ENCODE measurements around the gene ZNF341.

Gene ZNF341

DNA sequence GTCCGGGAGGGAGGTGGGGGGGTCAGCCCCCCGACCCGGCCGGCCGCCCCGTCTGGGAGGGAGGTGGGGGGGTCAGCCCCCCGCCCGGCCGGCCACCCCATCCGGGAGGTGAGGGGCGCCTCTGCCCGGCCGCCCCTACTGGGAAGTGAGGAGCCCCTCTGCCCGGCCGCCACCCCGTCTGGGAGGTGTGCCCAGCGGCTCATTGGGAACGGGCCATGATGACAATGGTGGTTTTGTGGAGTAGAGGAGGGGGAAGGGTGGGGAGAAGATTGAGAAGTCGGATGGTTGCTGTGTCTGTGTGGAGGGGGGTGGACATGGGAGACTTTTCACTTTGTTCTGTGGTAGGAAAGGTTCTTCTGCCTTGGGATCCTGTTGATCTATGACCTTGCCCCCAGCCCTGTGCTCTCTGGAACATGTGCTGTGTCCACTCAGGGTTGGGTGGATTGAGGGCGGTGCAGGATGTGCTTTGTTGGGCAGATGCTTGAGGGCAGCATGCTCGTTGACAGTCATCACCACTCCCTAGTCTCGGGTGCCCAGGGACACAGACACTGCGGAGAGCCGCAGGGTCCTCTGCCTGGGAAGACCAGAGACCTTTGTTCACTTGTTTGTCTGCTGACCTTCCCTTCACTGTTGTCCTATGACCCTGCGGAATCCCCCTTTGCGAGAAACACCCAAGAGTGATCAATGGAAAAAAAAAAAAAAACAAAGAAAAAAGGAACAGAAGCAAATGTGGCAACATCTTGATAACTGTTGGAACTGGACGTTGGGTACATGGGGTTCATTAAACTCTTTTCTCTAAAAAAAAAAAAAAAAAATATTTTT, 30.0 kb upstream of the ZNF341 start:
- in situ Hi-C loops (cut with MboI; ENCODE audit: low sequenced_read_pairs) = no loop called here

DNA sequence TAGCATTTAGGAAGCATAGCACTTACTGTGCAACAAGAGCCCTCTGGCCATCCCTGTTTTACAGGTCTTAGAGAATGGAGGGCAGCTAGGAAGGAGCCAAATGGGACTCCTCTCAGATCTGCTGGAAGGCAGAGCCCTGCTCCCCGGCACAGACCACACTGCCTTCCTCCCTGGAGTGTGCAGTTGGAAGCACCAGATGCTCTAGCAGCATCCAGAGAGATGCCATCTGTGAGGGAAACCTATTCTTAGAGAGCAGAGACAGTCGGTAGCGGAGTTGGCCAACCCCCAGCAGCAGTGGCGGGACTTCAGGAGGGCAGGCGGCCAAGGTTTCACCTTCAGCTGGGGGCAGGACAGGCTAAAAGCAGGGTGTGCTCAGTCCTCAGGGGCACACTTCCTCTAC, 28.9 kb upstream of the ZNF341 start:
- in situ Hi-C loops (cut with MboI; ENCODE audit: low sequenced_read_pairs) = no loop called here

DNA sequence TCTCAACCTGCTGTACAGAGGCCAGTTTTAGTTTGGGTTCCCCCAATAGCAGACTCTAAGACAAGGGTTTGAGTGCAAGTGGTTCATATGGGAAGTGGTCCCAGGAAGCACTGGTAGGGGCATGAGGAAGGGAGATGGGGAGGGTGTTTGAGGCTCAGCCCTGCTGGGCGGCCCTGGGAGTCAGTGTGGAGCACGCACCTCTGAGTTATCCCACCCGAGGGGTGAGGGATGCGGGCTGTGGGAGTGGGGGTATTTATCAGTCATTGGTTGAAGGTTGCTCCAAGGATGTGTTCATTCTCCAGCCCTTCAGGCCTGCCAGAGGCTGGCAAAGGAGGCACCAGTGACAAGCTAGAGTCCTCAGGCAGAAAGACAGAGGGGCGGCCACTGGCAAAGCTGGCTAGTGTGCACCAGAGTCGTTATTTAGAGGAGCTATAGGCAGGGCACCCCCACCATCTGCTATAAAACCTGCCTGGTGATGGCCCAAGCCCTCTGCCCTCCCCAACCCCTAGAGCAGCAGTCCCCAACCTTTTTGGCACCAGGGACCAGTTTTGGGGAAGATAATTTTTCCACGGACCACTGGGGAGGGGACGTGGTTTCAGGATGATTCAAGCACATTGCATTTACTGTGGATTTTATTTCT, 28.2 kb upstream of the ZNF341 start:
- in situ Hi-C loops (cut with MboI; ENCODE audit: low sequenced_read_pairs) = no loop called here

DNA sequence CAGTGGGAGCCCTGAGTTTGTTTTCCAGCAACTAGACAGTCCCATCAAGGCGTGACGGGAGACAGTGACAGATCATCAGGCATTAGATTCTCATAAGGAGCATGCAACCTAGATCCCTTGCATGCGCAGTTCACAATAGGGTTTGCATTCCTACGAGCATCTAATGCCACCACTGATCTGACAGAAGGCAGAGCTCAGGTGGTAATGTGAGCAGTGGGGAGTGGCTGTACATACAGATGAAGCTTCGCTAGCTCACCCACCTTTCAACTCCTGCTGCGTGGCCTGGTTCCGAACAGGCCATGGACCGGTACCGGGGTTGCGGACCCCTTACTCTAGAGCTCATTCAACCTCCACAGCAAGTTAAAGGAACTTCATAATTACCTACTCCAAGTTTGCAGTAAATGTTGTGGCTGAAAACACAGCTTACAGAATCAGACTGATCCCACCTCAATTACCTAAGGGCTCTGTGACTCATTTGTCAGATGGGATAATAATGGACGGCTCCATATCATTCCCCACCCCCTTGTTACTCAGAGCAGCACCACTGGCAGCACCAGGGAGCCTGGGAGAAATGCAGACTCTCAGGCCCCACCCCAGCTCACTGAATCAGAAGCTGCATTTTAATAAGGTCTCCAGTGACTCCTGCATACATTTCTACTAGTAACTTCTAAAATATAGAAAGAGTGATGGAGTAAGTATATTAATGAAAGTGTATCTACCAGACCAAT, 27.4 kb upstream of the ZNF341 start:
- in situ Hi-C loops (cut with MboI; ENCODE audit: low sequenced_read_pairs) = no loop called here

DNA sequence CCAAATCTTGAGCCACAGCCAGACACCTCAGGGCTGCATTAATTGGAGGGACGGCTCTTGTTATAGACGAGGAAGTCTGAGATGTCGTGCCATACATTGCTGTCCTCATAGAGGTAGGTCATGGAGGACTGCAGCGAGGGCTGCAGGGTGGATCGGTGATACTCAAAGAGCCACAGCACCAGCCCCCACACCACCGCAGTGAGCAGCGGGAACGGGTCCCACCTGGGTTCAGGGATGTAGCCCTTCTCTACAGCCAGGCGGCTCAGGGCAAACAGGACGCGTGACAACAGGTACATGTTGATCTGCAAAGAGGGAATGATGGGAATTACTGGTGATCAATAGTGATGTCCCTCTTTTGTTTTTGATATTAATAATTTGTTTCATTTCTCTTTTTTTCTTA, 24.1 kb upstream of the ZNF341 start:
- in situ Hi-C loops (cut with MboI; ENCODE audit: low sequenced_read_pairs) = no loop called here

DNA sequence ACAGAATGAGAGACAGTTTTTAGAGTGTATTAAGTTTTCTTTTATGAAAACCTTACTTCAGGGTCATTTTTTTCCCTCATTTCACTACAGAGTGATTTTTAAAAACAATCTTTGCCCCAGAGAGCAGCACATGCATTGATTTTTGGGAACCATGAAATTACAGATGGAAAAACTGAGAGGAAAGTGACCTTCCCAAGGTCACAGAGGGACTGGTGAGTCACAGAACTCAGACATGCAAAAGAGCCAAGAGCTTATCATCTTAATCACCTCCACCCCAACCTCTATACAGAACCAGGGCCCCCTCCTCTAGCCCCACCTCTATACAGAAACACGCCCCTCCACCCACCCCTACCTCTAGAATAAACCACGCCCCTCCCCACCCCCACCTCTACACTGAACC, 22.4 kb upstream of the ZNF341 start:
- in situ Hi-C loops (cut with MboI; ENCODE audit: low sequenced_read_pairs) = no loop called here

DNA sequence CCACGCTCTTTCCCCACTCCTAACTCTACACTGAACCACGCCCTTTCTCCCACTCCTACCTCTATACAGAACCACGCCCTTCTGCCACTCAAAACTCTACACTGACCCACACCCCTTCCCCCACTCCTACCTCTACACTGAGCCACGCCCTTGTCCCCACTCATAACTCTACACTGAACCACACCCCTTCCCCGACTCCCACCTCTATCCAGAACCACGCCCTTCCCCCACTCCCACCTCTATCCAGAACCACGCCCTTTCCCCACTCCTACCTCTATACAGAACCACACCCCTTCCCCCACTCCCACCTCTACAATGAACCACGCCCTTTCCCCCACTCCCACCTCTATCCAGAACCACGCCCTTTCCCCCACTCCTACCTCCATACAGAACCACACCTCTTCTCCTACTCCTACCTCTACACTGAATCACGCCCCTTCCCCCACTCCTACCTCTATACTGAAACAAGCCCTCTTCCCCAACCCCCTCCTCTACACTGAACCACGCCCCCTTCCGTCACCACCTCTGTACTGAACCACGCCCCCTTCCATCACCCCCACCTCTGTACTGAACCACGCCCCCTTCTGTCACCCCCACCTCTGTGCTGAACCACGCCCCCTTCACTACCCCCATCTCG, 21.8 kb upstream of the ZNF341 start:
- in situ Hi-C loops (cut with MboI; ENCODE audit: low sequenced_read_pairs) = no loop called here

DNA sequence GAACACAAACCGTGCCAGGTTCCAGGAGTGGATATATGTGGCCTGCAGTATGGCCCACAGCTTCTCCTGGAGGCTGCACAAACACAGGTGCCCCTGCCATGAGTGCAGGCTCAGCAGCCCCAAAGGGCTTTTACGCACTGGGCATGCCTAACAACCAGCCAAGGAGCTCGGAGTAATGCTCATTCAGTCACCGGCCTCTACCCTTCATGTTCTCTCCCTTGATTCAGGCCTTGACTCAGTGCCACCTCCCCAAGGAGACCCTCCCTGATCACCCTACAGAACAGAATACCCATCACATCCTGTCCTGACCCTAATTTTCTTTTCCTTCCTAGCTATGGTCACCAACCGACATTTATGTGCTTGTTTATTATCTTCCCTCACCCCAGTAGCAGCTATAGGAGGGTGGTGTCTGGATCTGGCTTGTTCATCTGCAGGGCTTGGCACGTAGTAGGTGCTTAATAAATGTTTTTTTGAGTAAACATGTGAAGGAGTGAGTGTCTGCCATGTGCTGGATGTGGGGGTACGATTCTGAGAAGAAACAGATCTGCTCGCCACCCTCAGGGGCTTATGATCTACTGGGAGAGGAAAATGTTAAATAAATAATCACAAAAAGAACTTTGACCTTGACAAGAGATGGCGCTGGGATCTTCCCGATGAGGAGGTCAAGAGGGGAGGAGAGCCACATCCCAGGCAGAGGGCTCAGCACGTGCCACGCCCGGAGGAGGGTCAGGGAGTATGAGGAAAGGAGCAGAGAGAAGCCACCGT, 20.9 kb upstream of the ZNF341 start:
- in situ Hi-C loops (cut with MboI; ENCODE audit: low sequenced_read_pairs) = no loop called here

DNA sequence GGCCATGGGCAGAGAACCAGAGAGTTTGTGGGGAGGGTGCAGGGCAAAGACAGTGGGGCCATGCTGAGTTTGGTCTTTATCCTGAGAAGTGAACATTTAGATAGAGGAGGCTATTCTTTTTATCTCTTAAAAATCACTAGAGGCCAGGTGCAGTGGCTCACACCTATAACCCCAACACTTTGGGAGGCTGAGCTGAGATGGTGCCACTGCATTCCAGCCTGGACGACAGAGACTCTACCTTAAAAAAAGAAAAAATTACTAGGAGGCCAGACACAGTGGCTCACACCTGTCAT, 20.4 kb upstream of the ZNF341 start:
- in situ Hi-C loops (cut with MboI; ENCODE audit: low sequenced_read_pairs) = no loop called here

DNA sequence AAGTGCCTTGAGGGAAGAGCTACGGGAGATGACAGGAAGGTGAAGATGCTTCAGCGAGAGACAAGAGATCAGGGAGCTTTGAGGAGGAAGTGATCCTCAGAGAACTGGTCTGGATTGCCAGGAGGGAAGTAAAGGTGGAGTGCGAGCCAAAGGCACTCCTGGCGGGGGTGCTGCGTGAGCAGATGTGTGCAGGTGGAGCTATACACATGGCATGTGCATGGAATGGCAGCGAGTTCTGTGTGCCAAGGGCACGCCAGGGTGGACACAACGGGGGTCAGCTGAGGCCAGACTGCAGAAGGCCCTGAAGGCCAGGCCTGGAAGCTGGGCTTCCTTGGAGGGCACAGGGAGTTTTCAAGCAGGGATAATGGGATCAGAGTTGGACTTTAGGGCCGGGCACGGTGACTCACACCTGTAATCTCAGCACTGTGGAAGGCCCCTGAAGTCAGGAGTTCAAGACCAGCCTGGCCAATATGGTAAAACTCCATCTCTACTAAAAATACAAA, 17.9 kb upstream of the ZNF341 start:
- in situ Hi-C loops (cut with MboI; ENCODE audit: low sequenced_read_pairs) = no loop called here

DNA sequence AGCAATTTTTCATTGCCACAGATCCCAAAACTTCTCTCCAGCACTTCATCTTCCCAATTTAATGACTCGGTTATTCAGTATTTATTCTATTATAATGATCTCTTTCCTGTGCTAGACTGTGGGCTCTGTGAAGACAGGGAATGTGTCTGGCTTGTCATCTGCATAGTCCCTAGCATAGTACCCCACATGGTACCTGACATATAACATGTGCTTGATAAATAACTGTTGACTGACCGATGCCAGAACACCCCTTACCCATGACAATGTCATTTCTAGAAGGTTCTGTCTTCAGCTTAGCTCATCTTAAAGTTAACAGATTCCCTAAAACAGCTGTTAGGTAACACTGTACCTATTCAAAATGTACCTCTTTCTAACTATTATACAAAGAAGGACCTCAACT, 15.3 kb upstream of the ZNF341 start:
- in situ Hi-C loops (cut with MboI; ENCODE audit: low sequenced_read_pairs) = no loop called here

DNA sequence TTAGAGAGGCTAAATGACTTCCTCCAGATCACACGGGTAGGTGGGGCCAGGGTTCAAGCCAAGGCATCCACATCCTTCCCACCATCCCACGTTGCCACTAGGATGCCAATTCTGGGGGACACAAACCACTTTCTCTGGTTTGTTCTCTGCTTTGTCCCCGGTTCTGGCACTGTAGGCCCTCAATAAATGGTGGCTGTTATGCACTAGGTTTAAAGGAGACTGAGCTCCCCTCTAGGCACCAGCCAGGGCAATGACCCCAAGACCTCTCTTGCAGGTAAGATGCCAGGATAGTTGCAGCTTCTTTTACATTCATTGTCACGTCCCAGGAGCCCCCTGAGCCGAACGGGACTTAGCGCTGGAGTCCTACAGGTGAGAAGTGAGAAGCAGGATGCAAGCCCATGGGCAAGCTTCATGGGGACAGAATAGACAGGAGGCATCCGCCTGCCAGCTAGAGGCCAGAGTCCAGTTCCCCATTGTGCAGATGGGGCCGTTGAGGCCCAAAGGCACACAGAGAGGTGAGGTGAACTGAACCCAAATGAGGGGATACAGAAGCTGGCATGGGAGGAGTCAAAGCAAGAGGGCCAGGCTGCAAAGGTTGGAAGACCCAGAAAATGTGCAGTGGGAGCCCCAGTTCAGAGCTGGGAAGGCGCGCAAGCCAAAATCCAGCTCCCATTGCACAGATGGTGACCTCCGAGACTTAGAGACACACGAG, 12.4 kb upstream of the ZNF341 start:
- in situ Hi-C loops (cut with MboI; ENCODE audit: low sequenced_read_pairs) = no loop called here

DNA sequence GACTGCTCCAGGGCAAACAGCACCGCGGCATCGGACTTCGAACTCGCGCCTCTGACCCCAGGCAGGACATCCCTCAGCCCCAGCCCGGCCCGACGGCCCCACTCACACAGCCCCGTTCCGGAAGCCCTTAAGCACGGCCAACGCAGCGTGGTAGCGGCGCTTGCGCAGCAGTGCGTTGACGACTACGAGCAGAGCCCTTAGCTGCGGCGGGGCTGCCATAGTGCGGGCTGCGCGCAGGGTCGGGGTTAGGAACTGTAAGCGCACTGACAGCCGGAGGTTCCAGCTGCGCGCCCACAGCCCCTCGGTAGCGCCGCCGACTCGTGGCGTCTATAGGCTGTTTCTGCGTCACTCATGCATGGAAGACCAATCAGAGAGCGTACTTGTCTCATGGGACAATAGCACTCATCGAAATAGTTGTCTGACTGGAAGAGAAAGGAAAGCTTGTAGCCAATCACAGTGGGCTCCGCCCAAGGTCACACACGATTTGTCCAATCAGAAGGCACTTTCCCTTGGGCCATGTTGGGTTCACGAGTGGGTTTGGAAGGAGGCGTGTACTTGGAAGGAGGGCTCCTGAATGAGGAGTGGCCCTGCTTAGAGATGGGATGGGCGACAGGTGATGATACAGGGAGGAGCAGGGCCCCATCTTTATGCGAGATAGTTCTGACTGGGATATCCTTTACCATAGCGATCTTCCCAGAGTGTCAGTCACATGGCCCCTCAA, 11.6 kb upstream of the ZNF341 start, which contains the start of gene PXMP4:
Gene PXMP4, minus strand, starts transcription at position 322 of the 721 bp plus-strand sequence. Its CDS starts 103 bp downstream, at position 219.
- in situ Hi-C loops (cut with MboI; ENCODE audit: low sequenced_read_pairs) = no loop called here

DNA sequence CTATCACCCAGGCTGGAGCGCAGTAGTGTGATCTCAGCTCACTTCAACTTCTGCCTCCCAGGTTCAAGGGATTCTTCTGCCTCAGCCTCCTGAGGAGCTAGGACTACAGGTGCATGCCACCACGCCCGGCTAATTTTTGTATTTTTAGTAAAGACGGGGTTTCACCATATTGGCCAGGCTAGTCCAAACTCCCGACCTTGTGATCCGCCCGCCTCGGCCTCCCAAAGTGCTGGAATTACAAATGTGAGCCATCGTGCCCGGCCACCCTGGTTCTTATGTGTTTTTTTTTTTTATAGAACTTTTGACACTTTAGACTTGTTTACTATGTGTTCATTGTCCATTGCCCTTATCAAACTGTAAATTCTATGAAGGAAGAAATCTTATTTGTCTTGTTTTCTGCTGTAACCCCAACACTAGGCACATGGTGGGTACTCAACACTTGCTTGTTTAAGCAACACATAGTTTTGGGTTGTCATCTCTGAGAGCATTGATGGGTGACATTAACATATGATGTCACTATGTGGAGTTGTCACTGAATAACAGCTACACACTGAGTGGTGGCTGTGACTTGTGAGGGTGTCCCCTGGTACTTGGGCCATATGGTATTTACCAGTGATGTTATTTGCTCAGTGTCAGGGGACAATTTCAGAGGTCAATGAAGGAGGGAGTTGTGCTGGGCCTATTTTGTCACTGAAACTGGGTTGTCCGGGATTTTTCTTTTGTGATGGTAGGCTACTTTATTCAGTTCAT, 10.2 kb upstream of the ZNF341 start:
- in situ Hi-C loops (cut with MboI; ENCODE audit: low sequenced_read_pairs) = no loop called here

DNA sequence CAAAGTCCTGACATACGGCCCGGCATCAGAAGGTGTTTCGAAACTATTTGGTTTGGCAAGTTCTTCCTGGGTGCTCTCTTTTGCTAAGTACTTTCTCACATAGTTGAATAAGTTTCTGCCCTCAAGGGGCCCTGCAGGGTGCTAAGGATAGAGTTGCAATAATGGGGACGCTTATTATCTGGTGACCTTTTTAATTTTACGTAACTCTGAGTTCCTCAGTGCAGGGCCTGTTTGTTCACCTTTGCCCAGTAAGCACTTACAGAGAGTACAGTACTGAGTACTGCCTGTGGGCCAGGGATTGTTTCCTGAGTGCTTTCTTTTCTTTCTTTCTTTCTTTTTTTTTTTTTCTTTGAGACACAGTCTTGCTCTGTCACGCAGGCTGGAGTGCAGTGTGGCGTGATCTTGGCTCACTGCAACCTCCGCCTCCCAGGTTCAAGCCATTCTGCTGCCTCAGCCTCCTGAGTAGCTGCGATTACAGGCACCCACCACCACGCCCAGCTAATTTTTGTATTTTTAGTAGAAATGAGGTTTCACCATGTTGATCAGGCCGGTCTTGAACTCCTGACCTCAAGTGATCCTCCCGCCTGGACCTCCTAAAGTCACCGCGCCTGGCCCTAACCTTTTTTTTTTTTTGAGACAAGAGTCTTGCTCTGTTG, 7.2 kb upstream of the ZNF341 start:
- in situ Hi-C loops (cut with MboI; ENCODE audit: low sequenced_read_pairs) = no loop called here

DNA sequence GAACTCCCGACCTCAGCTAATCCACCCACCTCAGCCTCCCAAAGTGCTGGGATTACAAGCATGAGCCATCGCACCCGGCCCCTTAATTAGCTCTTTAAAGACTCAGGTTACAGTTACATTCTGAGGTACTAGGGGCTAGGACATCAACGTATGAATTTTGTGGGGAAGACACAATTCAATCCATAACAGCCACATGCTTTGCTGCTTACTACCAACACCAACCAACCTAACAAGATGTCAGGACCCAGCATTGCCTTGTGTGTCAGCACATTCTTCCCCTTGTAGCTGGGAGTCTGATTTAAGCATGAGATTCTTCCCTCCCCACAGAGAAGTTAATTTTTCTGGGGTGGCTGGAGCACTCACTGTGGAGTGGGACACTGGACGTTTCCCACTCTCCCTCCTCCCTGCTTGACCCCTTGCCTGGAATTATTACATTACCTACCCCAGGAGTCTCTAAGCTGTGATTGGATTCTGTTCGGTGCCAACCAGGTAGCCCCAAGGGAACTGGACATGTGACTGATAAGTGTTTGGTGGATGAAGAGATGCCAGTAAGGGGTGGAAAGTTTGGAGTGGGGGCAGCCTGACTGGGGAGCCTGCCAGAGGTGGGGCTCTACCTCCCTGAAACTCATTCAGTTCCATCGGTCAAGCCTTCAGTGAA, 6.1 kb upstream of the ZNF341 start:
- in situ Hi-C loops (cut with MboI; ENCODE audit: low sequenced_read_pairs) = no loop called here

DNA sequence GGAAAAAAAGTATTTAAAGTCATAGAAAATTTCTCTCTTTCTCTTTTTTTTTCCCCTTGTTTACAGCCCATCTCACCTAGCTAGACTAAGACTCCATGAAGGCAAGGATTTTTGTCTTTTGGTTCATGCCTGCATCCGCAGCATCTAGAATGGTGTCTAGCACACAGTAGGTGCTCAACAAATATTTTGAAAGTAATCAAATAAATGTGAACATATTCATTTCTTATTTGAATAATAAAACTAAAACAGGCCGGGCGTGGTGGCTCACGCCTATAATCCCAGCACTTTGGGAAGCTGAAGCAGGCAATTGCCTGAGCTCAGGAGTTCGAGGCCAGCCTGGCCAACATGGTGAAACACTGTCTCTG, 4.7 kb upstream of the ZNF341 start:
- in situ Hi-C loops (cut with MboI; ENCODE audit: low sequenced_read_pairs) = no loop called here

DNA sequence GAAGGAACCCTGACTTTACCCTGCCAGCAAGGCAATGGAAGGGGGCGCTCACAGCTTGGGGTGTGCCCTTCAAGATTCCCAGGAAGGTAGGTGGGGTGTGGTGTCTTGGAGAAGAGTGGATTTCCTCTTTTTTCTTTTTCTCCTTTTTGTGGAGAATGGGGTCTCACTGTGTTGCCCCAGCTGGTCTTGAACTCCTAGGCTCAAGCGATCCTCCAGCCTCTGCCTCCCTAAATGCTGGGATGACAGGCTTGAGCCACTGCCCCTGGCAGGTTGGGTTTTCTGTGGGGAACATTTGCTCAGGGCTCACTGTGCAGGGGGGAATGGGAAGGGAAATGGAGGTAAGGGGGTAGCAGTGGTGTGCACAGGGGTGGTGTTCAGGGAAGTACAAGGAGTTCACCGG, 4.0 kb upstream of the ZNF341 start:
- in situ Hi-C loops (cut with MboI; ENCODE audit: low sequenced_read_pairs) = no loop called here
